GM11168 (cell line): ENCODE measurements around the gene KSR1.
"Not testable (repeated sequence)": the region's sequence is repeated elsewhere in the genome, so short reads cannot be mapped to it uniquely, and the experiment has no call there.

Source experiments
- in situ Hi-C: fragments of 300-500 bp; cut with MboI; formaldehyde crosslinking; loops from one replicate; pipeline ENCODE4 v1.12.0; 2022; ENCODE audit warnings: low sequenced_read_pairs; ENCODE audit not compliant: unreplicated experiment

KSR1 gene

DNA sequence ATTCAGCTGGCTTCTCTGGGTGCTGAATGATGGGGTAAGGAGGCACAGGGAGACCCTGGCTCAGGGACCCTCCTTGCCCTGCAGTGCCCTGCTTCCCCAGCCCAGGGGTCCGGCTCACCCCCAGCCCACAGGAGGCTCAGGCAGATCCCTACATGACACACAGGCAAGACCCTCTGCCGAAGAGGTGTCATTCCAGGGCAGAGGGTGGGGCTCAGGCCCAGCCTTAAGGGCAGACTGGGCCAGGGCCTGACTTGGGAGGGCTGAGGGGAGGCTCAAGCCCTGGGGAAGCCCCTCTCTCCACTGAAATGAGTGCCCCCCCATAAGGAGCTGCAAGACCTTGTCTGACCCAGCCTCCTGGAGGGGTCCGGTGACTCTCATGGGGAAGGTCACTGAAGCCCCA, 30.3 kb upstream of the KSR1 start:
- in situ Hi-C loops = no loop called here

DNA sequence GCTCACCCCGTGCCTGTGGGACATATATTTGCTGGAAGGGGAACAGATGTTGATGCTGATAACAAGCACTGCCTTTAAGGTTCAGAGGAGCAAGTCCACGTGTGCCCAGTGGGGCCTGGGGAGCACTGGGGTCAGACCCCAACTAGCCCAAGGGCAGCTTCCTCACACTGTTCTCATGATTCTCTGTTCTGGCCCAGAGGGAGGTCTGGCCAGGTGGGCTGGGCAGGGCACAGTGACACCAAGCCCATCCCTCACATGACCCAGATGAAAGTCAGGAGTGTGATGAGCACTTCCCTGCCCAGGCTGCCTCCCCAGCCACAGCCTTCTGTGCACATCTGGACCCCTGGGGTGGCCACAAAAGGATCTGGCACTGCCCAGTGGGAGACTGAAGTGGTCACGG, 29.8 kb upstream of the KSR1 start:
- in situ Hi-C loops = not testable (repeated sequence)

DNA sequence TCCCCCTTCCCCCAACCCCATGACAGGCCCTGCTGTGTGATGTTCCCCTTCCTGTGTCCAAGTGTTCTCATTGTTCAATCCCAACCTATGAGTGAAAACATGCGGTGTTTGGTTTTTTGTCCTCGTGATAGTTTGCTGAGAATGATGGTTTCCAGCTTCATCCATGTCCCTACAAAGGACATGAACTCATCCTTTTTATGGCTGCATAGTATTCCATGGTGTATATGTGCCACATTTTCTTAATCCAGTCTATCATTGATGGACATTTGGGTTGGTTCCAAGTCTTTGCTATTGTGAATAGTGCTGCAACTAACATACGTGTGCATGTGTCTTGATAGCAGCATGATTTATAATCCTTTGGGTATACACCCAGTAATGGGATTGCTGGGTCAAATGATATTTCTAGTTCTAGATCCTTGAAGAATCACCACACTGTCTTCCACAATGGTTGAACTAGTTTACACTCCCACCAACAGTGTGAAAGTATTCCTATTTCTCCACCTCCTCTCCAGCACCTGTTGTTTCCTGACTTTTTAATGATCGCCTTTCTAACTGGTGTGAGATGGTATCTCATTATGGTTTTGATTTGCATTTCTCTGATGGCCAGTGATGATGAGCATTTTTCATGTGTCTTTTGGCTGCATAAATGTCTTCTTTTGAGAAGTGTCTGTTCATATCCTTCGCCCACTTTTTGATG, 28.9 kb upstream of the KSR1 start:
- in situ Hi-C loops = not testable (repeated sequence)

DNA sequence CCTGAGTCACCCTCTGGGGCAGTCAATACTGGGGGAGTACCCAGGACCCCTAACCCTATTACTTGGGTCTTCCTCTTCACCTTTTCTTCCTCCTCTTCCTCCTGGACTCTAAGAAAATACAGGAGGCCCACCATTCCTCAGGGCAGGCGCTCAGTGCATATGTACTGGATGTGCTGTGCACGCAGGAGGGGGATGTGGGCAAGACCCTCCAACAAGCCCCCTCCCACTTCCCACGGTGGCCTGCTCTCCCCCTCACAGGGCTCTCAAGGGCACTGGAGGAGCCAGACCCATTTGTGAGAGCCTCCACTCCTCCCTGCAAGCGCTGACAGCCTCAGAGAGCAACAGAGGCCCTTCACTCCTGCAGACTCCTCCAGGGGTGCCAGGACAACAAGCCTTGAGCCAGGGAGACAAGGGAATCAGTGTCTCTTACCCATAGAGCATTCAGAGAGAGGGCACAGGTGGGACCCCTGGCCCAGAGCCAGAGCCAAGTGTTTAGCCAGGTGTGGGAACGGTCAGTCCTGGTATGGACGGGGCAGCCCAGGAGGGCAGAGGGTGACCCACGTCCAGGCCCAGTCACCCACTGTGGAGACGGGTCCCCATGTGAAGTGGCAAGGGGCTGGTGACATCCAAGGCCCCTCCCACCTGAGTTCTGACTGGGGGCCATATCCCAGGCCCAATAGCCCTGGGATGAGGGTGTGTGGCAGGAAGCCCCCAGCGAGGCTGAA, 27.3 kb upstream of the KSR1 start:
- in situ Hi-C loops = no loop called here

DNA sequence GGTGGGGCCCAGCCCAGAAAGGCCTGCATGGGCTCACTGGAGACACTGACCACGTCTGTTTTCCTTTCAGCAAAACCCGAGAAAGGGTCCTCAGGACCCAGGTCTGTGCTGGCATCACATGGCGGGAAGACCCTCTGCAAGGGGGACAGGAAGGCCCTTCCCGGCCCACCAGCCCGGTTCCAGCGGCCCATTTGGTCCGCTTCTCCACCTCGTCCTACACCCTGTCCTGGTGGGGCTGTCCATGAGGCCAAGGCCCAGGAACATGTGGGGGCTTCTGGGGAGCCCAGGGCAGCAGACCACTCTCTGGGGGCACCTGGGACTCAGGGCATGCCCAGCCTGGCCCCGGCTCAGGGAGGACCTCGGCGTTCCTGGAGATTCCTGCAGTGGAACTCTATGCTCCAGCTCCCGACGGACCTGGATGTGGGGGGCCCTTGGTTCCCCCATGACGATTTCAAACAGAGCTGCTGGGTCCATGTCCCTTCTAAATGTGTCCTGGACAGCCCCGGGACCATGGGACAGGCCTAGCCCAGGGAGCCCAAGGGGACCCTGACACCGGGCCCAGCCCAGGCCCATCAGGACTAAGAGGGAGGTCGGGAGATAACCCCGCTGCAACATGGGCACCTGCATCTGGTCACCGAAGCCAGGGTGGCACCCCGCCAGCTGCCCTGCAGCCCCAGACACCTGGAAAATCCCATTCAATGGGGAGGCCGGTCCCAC, 26.4 kb upstream of the KSR1 start:
- in situ Hi-C loops = no loop called here

DNA sequence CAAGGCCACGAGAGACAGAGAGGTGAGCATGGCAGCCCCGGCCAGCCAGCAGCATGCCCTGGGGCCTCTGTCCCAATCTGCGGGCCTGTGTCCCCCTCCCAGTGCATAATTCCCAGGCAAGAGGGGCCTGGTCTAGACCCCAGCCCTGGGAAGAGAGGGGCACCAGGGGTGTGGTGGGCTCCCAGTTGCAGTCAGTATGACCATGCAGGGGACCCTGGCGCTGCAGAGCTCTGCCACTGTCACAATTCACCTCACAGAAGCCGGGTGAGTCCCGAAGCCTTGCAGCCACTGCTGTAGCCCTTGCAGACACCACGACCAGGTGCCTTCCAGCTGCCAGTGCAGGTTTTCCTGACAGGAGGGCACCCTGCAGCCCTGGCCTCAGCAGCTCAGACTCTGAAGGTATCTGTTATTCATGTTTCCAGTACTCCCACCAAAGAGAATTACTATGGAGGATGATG, 25.8 kb upstream of the KSR1 start:
- in situ Hi-C loops = no loop called here

DNA sequence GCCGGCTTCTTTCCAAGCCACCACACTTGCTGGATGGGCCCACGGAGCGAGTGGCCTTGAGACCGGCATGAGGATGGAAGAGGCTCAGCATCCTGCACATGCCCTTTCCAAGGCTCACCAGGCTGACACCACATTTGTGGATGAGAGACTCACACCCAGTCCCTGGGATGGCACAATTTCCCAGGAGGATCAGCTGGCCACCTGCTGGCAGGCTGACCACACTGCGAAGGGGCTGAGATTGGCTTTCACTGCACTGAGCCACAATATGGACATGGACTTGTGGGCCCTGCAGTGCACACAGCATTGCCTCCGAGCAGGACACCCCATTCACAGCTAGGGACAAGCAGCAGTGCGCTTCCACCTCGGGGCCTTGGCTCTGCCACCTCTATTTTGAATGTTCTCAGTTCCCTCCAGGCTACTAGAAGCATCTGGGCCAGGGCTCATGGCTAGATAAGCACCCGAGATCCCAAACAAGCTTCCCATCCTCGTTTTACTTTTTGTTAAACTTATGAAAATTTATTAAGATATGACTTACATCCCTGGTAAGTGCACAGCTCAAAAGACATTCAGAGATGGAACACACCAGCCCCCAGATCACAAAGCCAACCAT, 25.3 kb upstream of the KSR1 start:
- in situ Hi-C loops = no loop called here

DNA sequence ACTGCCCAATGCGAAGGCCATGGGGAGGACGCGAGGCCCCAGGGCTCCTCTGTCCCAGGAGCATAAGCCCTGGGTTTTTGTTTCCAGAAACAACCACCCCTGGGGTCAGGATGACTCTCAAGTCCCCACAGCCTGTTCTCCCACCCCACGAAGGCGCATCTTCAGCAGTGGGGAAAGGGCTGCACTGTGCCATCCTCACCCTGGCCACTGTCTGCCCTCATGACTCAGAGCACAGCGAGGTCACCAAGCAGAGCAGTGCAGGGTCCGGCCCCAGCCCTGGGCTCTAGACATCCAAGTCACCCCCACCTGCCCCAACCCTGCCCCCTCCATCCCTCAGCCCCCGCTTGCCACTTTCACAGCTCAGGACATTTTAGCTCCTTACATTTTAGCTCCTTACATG, 22.7 kb upstream of the KSR1 start:
- in situ Hi-C loops = no loop called here

DNA sequence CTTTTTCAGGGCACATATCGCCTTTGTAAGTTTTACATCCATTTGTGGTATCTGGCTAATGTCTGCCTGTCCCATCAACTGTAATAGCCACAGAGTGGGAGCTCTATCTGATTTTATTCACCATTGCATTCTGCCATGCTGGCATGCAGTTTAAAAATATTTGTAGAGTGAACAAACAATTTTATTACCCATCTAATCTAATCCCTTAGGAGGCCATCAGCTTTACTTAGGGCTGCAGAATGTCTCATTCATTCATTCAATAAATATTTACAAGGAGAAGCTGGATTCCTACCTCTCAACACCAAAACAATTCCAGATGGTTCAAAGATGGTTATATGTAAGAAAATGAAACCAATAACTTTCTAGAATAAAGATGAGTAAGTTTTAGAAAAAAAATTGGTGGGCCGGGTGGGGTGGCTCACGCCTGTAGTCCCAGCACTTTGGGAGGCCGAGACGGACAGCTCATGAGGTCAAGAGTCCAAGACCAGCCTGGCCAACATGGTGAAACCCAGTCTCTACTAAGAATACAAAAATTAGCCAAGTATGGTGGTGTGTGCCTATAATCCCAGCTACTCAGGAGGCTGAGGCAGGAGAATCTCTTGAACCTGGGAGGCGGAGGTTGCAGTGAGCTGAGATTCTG, 20.7 kb upstream of the KSR1 start:
- in situ Hi-C loops = not testable (repeated sequence)

DNA sequence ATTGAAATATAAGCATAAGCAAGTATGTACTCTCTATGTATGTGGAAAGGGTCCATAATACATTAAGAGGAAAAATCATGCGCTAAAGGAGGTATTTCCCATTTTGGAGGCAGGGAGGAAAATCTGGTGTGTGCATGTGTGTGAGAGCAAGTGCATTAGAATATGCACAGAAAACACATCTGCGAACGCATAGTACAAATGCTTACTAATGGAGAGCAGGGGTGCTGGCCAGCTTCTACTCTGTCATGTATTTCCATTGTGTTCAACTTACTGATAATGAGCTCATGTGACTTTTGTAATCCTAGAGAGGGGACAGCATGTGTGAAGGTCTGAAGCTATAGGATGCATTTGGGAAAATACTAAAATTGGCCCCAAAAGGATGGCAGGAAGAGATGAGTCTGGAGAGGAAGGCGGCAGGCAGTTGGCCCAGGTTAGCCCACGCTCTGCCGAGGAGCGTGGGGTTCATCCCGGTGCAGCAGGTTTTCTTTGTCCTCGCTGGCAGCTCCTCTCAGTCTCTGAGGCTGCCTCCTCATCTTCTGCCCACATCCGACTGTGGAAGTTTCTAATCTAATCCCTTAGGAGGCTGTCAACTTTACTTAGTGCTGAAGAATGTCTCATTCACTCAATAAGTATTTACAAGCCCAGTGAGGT, 17.8 kb upstream of the KSR1 start:
- in situ Hi-C loops = no loop called here

DNA sequence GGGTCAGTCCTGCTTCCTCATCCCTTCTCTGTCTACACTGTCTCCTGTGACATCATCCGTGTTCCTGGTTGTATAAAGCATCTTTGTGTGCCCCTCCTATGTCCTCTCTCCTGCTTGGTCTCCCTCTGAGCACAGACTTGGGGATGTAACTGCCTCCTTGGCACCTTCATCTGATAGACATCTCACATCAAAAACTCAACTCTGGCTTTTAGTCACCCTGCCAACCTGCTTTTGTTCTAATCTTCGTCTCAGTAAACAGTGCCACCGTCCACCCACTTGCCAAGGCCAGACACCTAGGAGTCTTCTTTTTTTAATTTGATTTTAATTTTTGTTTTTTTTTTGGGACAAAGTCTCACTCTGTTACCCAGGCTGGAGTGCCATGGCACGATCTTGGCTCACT, 16.9 kb upstream of the KSR1 start:
- in situ Hi-C loops = no loop called here

DNA sequence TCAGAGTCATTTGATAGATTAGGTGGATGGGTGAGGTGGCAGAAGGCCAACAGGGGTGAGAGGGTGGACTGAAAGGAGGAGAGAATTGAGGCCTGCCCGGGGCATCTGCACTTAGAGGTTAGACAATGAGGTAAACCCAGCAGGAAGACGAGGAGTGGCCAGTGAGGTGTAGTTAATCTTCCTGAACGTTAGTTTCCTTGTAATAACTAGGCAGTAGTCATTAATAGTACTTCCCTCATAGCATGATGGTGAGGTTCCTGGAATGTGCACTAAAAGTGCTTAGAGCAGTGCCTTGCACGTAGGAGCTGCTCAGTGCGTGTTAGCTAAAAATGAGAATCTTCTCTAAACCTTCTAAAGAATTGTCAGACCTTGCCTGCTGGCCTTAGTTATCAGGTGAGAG, 13.5 kb upstream of the KSR1 start:
- in situ Hi-C loops = no loop called here

DNA sequence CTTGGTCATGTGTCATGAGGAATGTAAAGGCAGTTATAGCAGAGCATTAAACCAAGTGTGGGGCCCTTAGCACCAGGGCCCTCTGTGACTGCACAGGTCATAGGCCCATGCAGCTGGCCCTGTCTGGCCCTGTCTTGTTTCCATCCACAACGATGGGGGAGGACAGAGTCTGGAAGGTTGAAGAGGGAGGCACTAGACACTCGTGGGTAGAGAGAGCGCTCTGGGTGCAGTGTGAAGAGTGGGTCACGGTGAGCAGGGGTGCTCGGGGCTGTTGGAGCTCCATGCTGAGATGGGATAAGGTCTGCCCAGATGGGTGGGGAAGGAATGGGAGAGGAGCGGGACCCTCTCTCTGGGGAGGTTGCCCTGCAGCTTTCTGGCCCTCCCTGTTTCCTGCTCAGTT, 12.8 kb upstream of the KSR1 start:
- in situ Hi-C loops = no loop called here

DNA sequence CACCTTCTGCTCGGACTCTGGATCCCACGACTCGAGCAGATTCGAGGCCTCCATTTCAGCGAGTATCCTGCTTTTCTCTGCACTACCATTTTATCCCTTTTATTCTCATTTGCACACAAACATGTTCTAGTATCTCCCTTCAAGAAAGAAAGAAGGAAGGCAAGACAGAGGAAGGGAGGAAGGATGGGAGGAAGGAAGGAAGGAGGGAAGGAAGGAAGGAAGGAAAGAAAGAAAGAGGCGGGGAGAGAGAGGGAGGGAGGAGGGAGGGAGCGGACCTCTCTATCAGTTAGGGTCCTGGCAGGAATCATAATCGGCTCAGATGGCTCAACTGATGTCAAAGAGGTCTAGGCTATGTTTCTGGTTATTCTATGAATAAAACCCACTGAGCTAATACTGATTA, 10.3 kb upstream of the KSR1 start:
- in situ Hi-C loops = no loop called here

DNA sequence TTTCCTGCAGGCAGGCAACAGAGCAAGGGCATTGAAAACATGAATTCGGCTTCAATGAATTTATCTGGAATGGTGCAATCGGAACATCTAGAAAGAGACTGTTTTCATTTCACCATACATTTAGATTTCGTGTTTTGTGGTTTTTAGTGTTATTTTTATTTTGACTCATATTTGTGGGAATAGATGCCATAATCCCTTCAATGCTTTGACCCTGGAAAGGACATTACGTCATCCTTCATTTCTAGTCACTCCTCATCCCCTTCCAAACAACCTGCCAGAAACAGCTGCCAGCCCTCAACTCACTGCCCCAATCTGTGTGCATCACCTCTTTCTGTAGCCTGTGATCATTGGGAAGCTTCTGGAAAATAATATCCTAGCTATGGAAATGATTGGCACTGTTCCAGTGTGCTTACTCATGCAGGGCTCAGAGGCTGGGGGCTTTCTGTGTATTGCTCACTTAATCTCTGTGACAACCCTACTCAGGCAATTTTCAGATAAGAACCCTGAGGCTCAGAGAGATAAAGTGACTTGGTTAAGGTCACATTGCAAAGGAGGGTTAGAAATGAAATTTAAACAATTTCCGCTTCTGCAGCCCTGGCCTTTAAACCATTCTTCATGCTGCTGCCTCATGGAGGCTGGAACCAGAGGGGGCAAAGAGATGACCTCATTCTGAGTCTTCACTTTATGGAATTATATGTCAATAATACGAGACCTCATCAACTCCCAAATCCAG, 9.5 kb upstream of the KSR1 start:
- in situ Hi-C loops = no loop called here

DNA sequence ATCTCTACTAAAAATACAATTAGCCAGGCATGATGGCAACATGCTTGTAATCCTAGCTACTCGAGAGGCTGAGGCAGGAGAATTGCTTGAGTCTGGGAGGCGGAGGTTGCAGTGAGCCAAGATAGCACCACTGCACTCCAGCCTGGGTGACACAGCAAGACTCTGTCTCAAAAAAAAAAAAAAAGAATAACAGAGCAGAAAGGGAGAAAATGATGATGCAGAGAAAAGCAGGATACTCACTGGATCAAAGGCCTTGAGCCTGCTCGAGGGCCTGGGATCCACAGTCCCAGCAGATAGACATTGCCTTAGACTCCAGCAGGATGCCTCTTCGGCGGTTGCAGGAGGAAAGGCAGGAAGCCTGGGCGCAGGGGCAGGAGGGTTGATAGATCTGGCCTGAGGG, 7.7 kb upstream of the KSR1 start:
- in situ Hi-C loops = not testable (repeated sequence)

DNA sequence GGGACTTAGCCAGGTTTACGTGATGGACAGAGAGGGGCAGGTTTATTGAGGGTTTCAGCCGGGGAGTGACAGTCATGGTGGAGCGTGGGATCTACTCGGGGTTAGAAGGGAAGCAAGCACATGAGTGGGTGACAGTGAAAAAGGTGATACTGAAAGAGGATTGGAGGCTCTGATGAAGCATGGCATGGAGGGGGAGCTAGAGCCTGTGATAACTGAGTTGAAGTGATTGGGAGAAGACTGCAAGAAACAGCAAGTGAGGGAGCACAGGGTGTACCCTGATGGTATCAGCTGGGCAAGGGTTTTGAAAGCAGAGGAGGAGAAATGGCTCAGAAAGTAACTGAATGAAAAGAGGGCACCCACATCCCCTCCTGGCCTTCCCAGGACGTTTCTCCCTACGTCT, 6.7 kb upstream of the KSR1 start:
- in situ Hi-C loops = no loop called here

DNA sequence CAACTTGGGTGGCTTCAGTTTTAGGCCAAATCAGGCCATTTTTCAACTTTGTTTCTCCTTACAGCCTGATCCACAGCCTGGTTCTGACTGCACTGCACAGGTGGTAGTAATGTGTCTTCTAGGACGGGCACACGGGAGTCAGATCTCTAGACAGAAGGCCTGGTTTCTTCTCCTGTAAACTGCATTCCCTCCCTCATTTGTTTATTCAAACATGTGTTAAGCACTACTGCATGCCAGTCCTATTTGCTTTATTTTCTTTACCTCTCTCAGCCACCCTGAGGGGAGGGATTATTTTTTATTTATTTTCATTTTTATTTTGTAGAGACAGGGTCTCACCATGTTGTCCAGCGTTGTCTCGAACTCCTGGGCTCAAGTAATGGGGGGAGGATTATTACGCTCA, 6.3 kb upstream of the KSR1 start:
- in situ Hi-C loops = no loop called here

DNA sequence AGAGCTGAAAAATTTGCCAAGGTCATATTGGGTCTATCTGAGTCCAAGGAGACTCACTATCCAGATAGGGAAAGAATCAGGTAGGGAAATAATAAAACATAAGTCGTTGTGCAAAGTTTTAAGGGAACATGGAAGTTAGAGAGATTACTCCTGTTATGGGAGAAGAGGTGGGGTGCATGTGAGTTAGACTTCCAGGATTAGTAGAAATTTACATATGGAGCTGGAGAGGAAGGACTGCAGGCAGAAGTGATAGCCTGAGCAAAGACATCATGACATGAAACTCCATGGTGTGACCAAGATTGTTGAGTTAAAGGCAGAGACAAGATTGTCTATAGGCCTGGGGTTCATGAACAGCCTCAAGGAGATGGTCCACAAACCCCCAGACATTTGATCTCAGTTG, 5.8 kb upstream of the KSR1 start:
- in situ Hi-C loops = no loop called here
